Uterus (tissue), 4 donors: ENCODE results near the gene FAM174C. TPM values are rescaled to one million over a fixed set of nuclear protein-coding genes. Genes with fewer than 3 reads are reported as not detected.
A peak's percentile ranks its signal among the peaks of the same experiment; 100 is the strongest.

Source experiments
- DNase-seq, 2 donors: peaks; one replicate each; pipeline ENCODE4 v3.0.0-alpha.2; 2019 to 2020
- H3K27ac ChIP-seq, 2 donors: fragments of 200-600 bp; sonication (generic); 1 replicate in 1 of 2; 2 replicates in 1 of 2; pipeline ENCODE4 v1.5.1; 2016 to 2018
- H3K27me3 ChIP-seq, 2 donors: fragments of 200-600 bp; sonication (generic); one replicate each; pipeline ENCODE4 v1.5.1; 2018 to 2019; ENCODE audit warnings: control low read depth in 1 of 2
- H3K36me3 ChIP-seq, 2 donors: fragments of 200-600 bp; sonication (generic); one replicate each; pipeline ENCODE4 v1.5.1; 2019; ENCODE audit warnings: control low read depth in 1 of 2
- H3K4me1 ChIP-seq, 2 donors: fragments of 200-600 bp; sonication (generic); one replicate each; pipeline ENCODE4 v1.5.1; 2018 to 2019; ENCODE audit warnings: control low read depth in 1 of 2
- H3K4me3 ChIP-seq, 2 donors: fragments of 200-600 bp; sonication (generic); 1 replicate in 1 of 2; 2 replicates in 1 of 2; pipeline ENCODE4 v1.5.1; 2018 to 2019; ENCODE audit warnings: mild to moderate bottlenecking in 1 of 2
- H3K9me3 ChIP-seq, 2 donors: fragments of 200-600 bp; sonication (generic); one replicate each; pipeline ENCODE4 v1.5.1; 2019; ENCODE audit warnings: control low read depth in 1 of 2
- POLR2A ChIP-seq, 2 donors: fragments of 450-650 bp; IDR thresholded peaks; one replicate each; pipeline ENCODE4 v1.6.1; 2016; ENCODE audit warnings: antibody characterized with exemption in 2 of 2, mild to moderate bottlenecking in 1 of 2, moderate library complexity in 1 of 2
- intact Hi-C: fragments of 100-400 bp; cut with DNase I; formaldehyde crosslinking; loops from one replicate; pipeline ENCODE4 v1.15.1; 2023; ENCODE audit warnings: low total_unique reads
- total RNA-seq, 4 donors: library from RNA; depleted of rRNA in 3 of 4; stranded (reverse); fragments of >200 nt in 3 of 4; gene quantifications; one replicate each; pipeline versions ENCODE4 v1.1.0 to v1.2.4, GENCODE V29; 2014 to 2023
- TF ChIP-seq, protein P1 (sequence below), 4 experiments: fragments of 200-600 bp in 2 of 4; fragments of 450-650 bp in 2 of 4; sonication (generic) in 2 of 4; IDR thresholded peaks; one replicate each; pipeline ENCODE4 v1.5.1; 2016 to 2019; ENCODE audit warnings: antibody characterized with exemption in 4 of 4, mild to moderate bottlenecking in 2 of 4, moderate library complexity in 1 of 4
- donor health status: DM: yes; HTN: yes; CAD: no.

FAM174C gene
- total RNA-seq, 4 donors from 2014 or later = 2.1 to 24.3 (median 7.1) TPM

DNA sequence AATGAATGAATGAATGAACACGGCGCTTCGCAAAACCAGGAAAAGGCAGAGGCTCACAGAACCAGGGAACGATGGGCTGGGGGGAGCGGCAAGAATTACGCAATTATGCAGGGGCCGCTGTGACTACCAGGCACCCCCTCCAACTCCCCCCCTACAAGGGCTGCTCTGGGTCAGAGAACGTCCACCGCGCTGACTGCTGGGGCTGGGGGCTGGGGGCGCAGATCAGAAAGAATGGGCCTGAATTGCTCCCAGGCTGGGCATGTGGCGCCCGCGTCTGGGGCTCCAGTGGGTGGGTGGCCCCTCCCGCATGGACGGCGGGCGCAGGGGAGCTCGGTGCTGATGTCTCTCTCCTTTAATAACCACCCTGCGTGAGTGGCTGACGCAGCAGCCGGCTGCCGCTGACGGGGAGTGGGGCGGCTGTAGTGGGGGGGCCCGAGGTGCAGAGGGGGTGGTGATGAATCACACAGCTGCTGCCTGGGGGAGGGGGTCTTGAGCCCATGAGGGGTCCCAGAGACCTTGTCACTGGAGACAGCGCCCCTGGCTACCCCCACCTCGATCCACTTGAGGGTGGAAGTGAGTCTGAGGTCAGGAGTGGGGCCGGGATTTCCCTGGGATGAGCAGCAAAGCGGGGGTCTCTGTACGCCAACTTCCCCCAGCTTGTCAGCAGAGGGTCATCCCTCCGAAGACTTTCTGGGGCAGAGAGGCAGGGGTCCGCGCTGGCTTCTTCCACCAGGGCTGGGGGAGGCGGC lies 7.7 kb upstream of the FAM174C start:
- H3K9me3 ChIP-seq = no peaks in the 10 kb centered on the region
- TF ChIP-seq POLR2A (IDR thresholded peaks at IDR 0.05) = no peak
- TF ChIP-seq, protein P1, sequence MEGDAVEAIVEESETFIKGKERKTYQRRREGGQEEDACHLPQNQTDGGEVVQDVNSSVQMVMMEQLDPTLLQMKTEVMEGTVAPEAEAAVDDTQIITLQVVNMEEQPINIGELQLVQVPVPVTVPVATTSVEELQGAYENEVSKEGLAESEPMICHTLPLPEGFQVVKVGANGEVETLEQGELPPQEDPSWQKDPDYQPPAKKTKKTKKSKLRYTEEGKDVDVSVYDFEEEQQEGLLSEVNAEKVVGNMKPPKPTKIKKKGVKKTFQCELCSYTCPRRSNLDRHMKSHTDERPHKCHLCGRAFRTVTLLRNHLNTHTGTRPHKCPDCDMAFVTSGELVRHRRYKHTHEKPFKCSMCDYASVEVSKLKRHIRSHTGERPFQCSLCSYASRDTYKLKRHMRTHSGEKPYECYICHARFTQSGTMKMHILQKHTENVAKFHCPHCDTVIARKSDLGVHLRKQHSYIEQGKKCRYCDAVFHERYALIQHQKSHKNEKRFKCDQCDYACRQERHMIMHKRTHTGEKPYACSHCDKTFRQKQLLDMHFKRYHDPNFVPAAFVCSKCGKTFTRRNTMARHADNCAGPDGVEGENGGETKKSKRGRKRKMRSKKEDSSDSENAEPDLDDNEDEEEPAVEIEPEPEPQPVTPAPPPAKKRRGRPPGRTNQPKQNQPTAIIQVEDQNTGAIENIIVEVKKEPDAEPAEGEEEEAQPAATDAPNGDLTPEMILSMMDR (IDR thresholded peaks at IDR 0.05) = no peak
- H3K4me3 ChIP-seq = peak overlapping the region in 1 of 2 donors; percentile 48
- H3K4me1 ChIP-seq = peaks cover 41 to 57% of the 10 kb centered on the region in 2 donors
- no peaks in the 10 kb centered on the region for H3K36me3 ChIP-seq
- no peaks in the 10 kb centered on the region for H3K27me3 ChIP-seq
- peak overlapping the region; percentile 96 to 99 for H3K27ac ChIP-seq
- intact Hi-C loops = no loop called here
- peak; percentile 45 to 65 for DNase-seq

DNA sequence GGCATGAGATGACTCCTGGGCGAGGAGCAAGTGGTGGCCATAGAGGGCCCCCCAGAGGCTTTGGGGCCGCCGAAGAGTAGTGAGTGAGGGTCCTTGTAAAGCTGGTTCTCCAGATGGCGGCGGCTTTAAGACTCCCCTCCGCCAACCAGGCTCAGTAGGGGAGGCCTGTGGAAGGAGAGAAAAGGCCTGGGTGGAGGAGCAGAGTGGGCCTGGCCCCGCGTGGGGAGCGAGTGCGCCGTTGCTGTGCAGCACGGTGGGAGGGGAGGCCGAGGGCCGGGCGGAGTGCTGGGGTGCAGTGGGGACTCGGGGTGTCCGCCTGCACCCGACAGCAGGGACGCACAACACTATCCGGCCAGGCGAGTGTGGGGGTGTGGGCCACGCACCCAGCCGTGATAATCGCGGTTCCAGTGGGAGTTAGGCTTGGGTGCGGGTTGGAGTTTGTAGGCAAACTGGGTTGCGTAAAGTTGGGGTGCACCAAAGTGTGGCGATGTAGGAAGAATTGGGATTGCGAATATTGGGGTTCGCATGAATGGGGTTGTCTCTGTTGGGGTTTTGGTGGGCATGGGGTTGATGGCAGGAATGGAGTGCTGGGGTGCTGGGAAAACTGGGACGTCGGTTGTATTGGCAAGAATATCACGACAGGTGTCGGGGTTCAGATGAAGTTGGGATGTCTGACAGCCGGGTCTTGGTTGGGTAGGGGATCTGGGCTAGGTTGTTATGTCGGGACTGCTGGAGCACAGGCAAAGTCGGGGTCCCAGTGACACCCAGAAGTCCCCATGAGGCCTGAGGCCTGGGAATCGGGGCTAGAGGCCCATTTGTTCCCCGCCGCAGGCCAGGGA lies 6.9 kb upstream of the FAM174C start:
- DNase-seq = peak; percentile 54
- peak overlapping the region; percentile 96 to 99 for H3K27ac ChIP-seq

DNA sequence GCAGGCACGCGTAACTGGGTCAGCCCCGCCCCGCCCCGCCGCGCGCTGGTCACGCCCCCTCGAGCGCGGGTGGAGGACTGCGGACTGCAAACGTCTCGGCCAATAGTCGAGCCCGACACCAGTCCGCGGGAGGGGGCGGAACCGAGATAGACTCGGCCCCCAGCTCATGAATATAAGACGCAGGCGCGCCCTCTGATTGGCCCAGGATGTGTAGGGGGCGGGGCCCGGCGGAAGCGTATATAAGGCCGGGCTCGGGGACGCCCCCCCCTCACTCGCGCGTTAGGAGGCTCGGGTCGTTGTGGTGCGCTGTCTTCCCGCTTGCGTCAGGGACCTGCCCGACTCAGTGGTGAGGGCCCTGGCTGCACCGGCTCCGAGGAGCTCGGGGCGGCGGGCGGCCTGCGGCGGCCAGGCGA lies 6.3 kb upstream of the FAM174C start, which contains the start of gene CIRBP:
CIRBP (plus strand) TSS at position 268 of the 413 bp plus-strand sequence. CDS start 1,602 bp downstream, outside the sequence.
- Histone ChIP-seq H3K27ac (peak within 1 kb of the TSS; percentile 96 to 99), H3K27me3 (no peaks in the 10 kb centered on the region), H3K9me3 (no peaks in the 10 kb centered on the region), H3K4me3 (peak within 1 kb of the TSS; percentile 48 to 65), H3K4me1 (peaks cover 41 to 63% of the 10 kb centered on the region in 2 donors), H3K36me3 (no peaks in the 10 kb centered on the region)
- peak; percentile 100 for DNase-seq
- TF ChIP-seq POLR2A (IDR thresholded peaks at IDR 0.05) = peak; percentile 94 to 100
- TF ChIP-seq, protein P1 (IDR thresholded peaks at IDR 0.05) = peak in 1 of 4 experiments; percentile 37
- intact Hi-C loops = no loop called here

More for the DNA sequence above, 6.9 kb upstream of the FAM174C start:
- TF ChIP-seq POLR2A (IDR thresholded peaks at IDR 0.05) = no peak
- TF ChIP-seq, protein P1 (IDR thresholded peaks at IDR 0.05) = peak in 1 of 4 experiments; percentile 8
- intact Hi-C loops = no loop called here
- no peaks in the 10 kb centered on the region for H3K36me3 ChIP-seq
- H3K4me3 ChIP-seq = peak overlapping the region in 1 of 2 donors; percentile 65
- no peaks in the 10 kb centered on the region for H3K9me3 ChIP-seq
- no peaks in the 10 kb centered on the region for H3K27me3 ChIP-seq
- H3K4me1 ChIP-seq = peaks cover 41 to 59% of the 10 kb centered on the region in 2 donors

DNA sequence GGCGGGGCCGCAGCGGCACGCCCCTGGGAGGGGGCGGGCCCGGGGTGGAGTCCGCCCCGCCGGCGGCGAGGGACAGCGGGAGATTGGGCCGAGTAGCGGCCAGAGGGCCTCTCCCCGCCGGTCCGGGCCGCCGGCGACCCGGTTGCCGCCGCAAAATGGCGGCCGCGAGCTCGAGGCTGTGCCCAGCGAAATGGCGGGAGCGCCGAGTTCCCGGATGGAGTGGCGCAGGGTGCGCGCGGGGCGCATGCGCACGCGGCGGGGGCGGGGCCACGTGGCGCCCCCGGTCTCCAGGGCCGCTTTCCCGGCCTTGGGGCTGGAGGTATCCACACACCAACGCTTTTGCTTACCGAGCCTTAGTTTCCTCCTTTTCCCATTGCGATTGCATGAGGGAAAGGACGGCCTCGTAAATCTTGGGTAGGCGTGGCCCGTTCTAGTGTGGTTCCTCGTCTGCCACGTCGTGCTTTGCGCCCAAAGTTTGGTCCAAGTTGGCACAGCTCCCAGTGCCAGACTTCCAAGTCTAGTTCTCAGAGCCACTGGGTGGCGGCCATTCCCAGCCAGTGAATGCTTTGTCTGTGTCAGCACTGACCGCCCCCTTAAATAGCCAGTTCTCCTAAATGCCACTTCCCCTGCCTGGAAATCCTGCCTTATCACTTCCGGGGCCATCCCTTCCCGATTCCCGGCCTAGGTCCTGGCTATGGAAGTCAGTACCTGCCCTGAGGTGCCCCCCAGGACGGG lies 5.7 kb upstream of the FAM174C start:
- peak overlapping the region; percentile 48 to 65 for H3K4me3 ChIP-seq
- H3K36me3 ChIP-seq = no peaks in the 10 kb centered on the region
- H3K9me3 ChIP-seq = no peaks in the 10 kb centered on the region
- H3K27me3 ChIP-seq = no peaks in the 10 kb centered on the region
- H3K27ac ChIP-seq = peak overlapping the region; percentile 96 to 99
- TF ChIP-seq POLR2A (IDR thresholded peaks at IDR 0.05) = peak in 1 of 2 donors; percentile 50
- TF ChIP-seq, protein P1 (IDR thresholded peaks at IDR 0.05) = no peak
- DNase-seq = peak; percentile 85 to 91
- H3K4me1 ChIP-seq = peaks cover 41 to 68% of the 10 kb centered on the region in 2 donors
- intact Hi-C loops = no loop called here
